Measurements from ENCODE around the gene MGST3. TPM values are rescaled to one million over a fixed set of nuclear protein-coding genes. Genes with fewer than 3 reads are reported as not detected.
"Not testable (repeated sequence)": the region's sequence is repeated elsewhere in the genome, so short reads cannot be mapped to it uniquely, and the experiment has no call there.

MGST3 gene
- total RNA-seq, 1 experiment from 2014 or later, result 90.1 TPM

DNA sequence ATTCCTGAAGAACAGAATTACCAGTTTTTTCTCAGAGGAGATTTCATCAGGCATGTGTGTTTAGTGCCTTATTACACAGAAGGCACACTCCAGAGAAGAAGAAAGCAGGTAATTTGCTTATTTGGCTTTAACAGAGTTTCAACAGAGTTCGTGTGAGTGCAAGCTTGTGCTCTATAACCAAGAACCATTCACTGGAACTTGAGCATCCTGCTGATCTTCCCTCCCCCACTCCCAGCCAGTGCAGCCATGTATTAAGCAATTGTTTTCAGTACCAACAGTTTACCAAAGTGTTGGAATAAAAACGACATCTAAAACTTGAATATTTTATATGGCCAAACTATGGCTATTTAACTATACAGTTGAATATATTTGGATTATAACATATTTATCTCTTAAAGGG lies 4.3 kb downstream of the MGST3 start:
- H3K79me2 ChIP-seq (ENCODE audit: low read depth), result peaks cover 43% of the 10 kb centered on the region
- intact Hi-C loops (cut with micrococcal nuclease; ENCODE audit: unreplicated experiment), result loop anchor here (10.0 kb wide), 2 partner anchors 189 to 1239 kb away; partner anchors contain the start of genes TADA1 and UCK2
- POLR2A ChIA-PET (ENCODE audit: unreplicated experiment), result no interaction called here

DNA sequence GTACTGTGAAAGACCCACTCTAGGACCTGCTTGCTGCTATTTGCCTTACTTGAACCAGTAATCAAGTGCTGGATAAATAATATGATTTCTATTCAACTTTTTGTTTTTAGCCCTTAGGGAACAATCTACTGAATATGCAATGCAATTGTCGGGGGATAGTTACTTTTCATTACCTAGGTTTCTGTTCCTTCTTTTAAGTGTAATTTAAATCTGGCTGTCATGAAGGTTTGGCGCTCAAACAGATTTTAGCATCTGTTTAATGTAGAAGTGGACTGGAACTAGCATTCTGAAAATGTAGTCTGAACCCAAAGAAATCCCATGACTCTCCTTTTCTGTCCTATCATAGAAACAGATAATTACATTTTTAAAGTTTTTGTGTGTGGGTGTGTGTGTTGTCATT lies 4.8 kb downstream of the MGST3 start:
- intact Hi-C loops (cut with micrococcal nuclease; ENCODE audit: unreplicated experiment), result loop anchor here (10.0 kb wide), 2 partner anchors 189 to 1239 kb away; partner anchors contain the start of genes TADA1 and UCK2
- Histone ChIP-seq H3K4me3 (no peak overlapping the region), H3K27ac (no peak overlapping the region), H3K27me3 (ENCODE audit: insufficient read depth, low read depth) (no peaks in the 10 kb centered on the region), H3K36me3 (ENCODE audit: low read depth) (peaks cover 4% of the 10 kb centered on the region; the same call in 1 of the 2 replicates), H3F3A (ENCODE audit: insufficient read depth, low read depth) (peaks cover 29% of the 10 kb centered on the region), H2AFZ (no peak overlapping the region), H3K9me3 (ENCODE audit: insufficient read depth, low read depth) (no peaks in the 10 kb centered on the region), H4K20me1 (ENCODE audit: insufficient read depth) (no peaks in the 10 kb centered on the region), H3K79me2 (ENCODE audit: low read depth) (peaks cover 43% of the 10 kb centered on the region), H3K4me1 (replicated peaks; ENCODE audit: insufficient read depth) (peaks cover 46% of the 10 kb centered on the region), H3K9me2 (ENCODE audit: insufficient read depth) (no peaks in the 10 kb centered on the region), H3K4me2 (no peak overlapping the region)
- no TSS peak for BruUV-seq (replicated peaks)
- ChIA-PET CTCF (no interaction called here), POLR2A (ENCODE audit: unreplicated experiment) (no interaction called here)
- TF ChIP-seq EZH2 (IDR thresholded peaks at IDR 0.05; ENCODE audit: low read depth), result no peak
- TF ChIP-seq, protein P1, sequence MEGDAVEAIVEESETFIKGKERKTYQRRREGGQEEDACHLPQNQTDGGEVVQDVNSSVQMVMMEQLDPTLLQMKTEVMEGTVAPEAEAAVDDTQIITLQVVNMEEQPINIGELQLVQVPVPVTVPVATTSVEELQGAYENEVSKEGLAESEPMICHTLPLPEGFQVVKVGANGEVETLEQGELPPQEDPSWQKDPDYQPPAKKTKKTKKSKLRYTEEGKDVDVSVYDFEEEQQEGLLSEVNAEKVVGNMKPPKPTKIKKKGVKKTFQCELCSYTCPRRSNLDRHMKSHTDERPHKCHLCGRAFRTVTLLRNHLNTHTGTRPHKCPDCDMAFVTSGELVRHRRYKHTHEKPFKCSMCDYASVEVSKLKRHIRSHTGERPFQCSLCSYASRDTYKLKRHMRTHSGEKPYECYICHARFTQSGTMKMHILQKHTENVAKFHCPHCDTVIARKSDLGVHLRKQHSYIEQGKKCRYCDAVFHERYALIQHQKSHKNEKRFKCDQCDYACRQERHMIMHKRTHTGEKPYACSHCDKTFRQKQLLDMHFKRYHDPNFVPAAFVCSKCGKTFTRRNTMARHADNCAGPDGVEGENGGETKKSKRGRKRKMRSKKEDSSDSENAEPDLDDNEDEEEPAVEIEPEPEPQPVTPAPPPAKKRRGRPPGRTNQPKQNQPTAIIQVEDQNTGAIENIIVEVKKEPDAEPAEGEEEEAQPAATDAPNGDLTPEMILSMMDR (conservative IDR thresholded peaks at IDR 0.05), result no peak
- DNase-seq, result no peak

More for the DNA sequence above, 4.3 kb downstream of the MGST3 start:
- Histone ChIP-seq H3K27ac (no peak overlapping the region), H3K4me3 (no peak overlapping the region), H3K36me3 (ENCODE audit: low read depth) (peaks cover 4% of the 10 kb centered on the region; the same call in 1 of the 2 replicates), H3K9me3 (ENCODE audit: insufficient read depth, low read depth) (no peaks in the 10 kb centered on the region), H3K27me3 (ENCODE audit: insufficient read depth, low read depth) (no peaks in the 10 kb centered on the region), H3K9me2 (ENCODE audit: insufficient read depth) (no peaks in the 10 kb centered on the region), H4K20me1 (ENCODE audit: insufficient read depth) (no peaks in the 10 kb centered on the region), H3F3A (ENCODE audit: insufficient read depth, low read depth) (peaks cover 29% of the 10 kb centered on the region), H3K4me1 (replicated peaks; ENCODE audit: insufficient read depth) (peaks cover 46% of the 10 kb centered on the region), H2AFZ (no peak overlapping the region), H3K4me2 (no peak overlapping the region)
- TF ChIP-seq, protein P1 (conservative IDR thresholded peaks at IDR 0.05), result no peak
- no peak for TF ChIP-seq EZH2 (IDR thresholded peaks at IDR 0.05; ENCODE audit: low read depth)
- no peak for DNase-seq
- CTCF ChIA-PET, result no interaction called here
- no TSS peak for BruUV-seq (replicated peaks)

DNA sequence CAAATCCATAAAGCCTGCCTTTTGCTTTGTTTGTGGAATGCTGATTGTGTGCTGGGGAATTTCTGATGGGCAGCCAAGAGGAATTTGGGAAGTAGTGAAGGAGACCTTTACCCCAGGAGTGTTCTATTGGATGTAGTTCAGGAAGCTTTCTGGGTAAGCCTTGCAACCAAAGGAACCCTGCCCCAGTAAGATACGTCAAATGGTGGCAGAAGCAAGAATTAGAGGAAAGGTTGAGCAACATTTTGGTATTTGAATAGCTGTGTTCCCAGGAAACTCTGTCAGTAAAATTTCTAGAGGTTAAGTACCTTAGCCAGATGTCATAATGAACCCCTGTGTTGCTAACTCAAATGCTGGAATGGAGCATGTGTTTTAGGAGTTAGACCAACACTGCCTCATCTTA lies 6.4 kb downstream of the MGST3 start:
- POLR2A ChIA-PET (ENCODE audit: unreplicated experiment), result interaction anchor here (0.6 kb wide), 1 partner anchor 8 kb away, joined by 5 read pairs; no protein-coding TSS in a partner anchor
- H3K4me3 ChIP-seq, result peak overlapping the region; percentile 23; the same call in 1 of the 2 replicates
- CTCF ChIA-PET, result no interaction called here
- H2AFZ ChIP-seq, result no peak overlapping the region
- peak in 1 of 2 experiments; percentile 78 for DNase-seq
- H3K4me1 ChIP-seq (replicated peaks; ENCODE audit: insufficient read depth), result peaks cover 48% of the 10 kb centered on the region
- peaks cover 41% of the 10 kb centered on the region for H3K79me2 ChIP-seq (ENCODE audit: low read depth)
- peaks cover 16% of the 10 kb centered on the region for H3F3A ChIP-seq (ENCODE audit: insufficient read depth, low read depth)
- H3K9me2 ChIP-seq (ENCODE audit: insufficient read depth), result no peaks in the 10 kb centered on the region
- TF ChIP-seq, protein P1 (conservative IDR thresholded peaks at IDR 0.05), result no peak
- no peak for TF ChIP-seq EZH2 (IDR thresholded peaks at IDR 0.05; ENCODE audit: low read depth)
- BruUV-seq (replicated peaks), result no TSS peak
- no peaks in the 10 kb centered on the region for H4K20me1 ChIP-seq (ENCODE audit: insufficient read depth)
- no peaks in the 10 kb centered on the region for H3K9me3 ChIP-seq (ENCODE audit: insufficient read depth, low read depth)
- H3K36me3 ChIP-seq (ENCODE audit: low read depth), result peaks cover 4% of the 10 kb centered on the region; the same call in 1 of the 2 replicates
- peak overlapping the region; percentile 49 for H3K4me2 ChIP-seq
- H3K27me3 ChIP-seq (ENCODE audit: insufficient read depth, low read depth), result no peaks in the 10 kb centered on the region
- intact Hi-C loops (cut with micrococcal nuclease; ENCODE audit: unreplicated experiment), result loop anchor here (10.0 kb wide), 2 partner anchors 187 to 1237 kb away; partner anchors contain the start of genes TADA1 and UCK2
- H3K27ac ChIP-seq, result peak overlapping the region; percentile 64

DNA sequence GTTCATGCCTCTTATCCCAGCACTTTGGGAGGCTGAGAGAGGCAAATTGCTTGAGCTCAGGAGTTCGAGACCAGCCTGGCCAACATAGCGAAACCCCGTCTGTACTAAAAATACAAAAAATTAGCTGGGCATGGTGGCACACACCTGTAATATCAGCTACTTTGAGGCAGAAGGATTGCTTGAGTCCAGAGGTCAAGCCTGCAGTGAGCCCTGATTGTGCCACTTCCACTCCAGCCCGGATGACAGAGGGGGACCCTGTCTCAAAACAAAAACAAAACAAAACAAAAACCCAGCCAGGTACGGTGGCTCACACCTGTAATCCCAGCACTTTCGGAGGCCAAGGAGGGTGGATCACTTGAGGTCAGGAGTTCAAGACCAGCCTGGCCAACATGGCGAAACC lies 7.2 kb downstream of the MGST3 start:
- Histone ChIP-seq H3K79me2 (ENCODE audit: low read depth) (peaks cover 33% of the 10 kb centered on the region), H3K27ac (peak overlapping the region; percentile 64), H3K4me1 (replicated peaks; ENCODE audit: insufficient read depth) (peaks cover 40% of the 10 kb centered on the region), H3K4me2 (peak overlapping the region; percentile 49)
- intact Hi-C loops (cut with micrococcal nuclease; ENCODE audit: unreplicated experiment), result loop anchor here (10.0 kb wide), 2 partner anchors 187 to 1237 kb away; partner anchors contain the start of genes TADA1 and UCK2
- H4K20me1 ChIP-seq (ENCODE audit: insufficient read depth); CTCF ChIA-PET; H2AFZ ChIP-seq; H3F3A ChIP-seq (ENCODE audit: insufficient read depth, low read depth); H3K9me2 ChIP-seq (ENCODE audit: insufficient read depth); DNase-seq; H3K9me3 ChIP-seq (ENCODE audit: insufficient read depth, low read depth); H3K4me3 ChIP-seq; H3K27me3 ChIP-seq (ENCODE audit: insufficient read depth, low read depth); BruUV-seq (replicated peaks); H3K36me3 ChIP-seq (ENCODE audit: low read depth): not testable (repeated sequence)
- POLR2A ChIA-PET (ENCODE audit: unreplicated experiment), result interaction anchor here (0.6 kb wide), 1 partner anchor 471 kb away, joined by 3 read pairs; no protein-coding TSS in a partner anchor

All from PC-9 (cell line).